Astrocyte of the spinal cord (primary cell): ENCODE measurements around the gene PGM1.

Experiments used
- DNase-seq: peaks from one replicate; pipeline ENCODE4 v3.0.0; 2011; ENCODE audit warnings: low read depth, low spot score
- H3K4me3 ChIP-seq: 2 replicates; pipeline ENCODE4 v1.5.1; 2011; ENCODE audit warnings: low read depth, mild to moderate bottlenecking, low read length, moderate library complexity
- in situ Hi-C: cut with HindIII; loops from 2 replicates; pipeline ENCODE4 v1.10.0; 2017; ENCODE audit warnings: low sequenced_read_pairs
- TF ChIP-seq, protein P1 (sequence below): IDR thresholded peaks from 2 replicates; pipeline ENCODE4 v1.5.1; 2012; ENCODE audit warnings: low read depth, mild to moderate bottlenecking, low read length, inconsistent platforms

The PGM1 gene

GRCh38 chr1:63600248-63600647 lies 7.0 kb downstream of the PGM1 start:
- no peak for DNase-seq
- H3K4me3 ChIP-seq = no peak overlapping the region
- in situ Hi-C loops = no loop called here
- TF ChIP-seq, protein P1, sequence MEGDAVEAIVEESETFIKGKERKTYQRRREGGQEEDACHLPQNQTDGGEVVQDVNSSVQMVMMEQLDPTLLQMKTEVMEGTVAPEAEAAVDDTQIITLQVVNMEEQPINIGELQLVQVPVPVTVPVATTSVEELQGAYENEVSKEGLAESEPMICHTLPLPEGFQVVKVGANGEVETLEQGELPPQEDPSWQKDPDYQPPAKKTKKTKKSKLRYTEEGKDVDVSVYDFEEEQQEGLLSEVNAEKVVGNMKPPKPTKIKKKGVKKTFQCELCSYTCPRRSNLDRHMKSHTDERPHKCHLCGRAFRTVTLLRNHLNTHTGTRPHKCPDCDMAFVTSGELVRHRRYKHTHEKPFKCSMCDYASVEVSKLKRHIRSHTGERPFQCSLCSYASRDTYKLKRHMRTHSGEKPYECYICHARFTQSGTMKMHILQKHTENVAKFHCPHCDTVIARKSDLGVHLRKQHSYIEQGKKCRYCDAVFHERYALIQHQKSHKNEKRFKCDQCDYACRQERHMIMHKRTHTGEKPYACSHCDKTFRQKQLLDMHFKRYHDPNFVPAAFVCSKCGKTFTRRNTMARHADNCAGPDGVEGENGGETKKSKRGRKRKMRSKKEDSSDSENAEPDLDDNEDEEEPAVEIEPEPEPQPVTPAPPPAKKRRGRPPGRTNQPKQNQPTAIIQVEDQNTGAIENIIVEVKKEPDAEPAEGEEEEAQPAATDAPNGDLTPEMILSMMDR = no peak

GRCh38 chr1:63601061-63601460 lies 7.8 kb downstream of the PGM1 start:
- no peak overlapping the region for H3K4me3 ChIP-seq
- in situ Hi-C loops = no loop called here
- TF ChIP-seq, protein P1 = no peak
- no peak for DNase-seq

DNA sequence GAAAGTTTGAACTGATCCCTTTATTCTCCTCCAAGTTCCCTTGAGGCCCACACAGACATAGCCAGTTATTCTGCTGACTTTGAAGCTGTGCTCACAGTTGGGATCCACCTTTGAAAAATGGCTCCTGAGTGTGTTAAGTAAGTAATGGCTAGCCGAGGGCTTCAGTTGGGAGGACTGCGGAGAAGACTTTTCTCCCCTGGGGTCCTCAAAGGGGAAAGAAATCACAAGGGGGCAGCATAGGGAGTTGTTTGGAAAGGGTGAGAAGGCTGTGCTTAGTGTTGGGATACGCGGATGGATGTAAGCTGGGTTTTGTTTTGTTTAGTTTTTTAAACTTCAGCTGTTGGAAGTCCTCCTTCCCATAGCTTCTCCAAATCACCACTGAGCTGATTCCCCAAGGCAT lies 8.3 kb downstream of the PGM1 start:
- no peak for DNase-seq
- TF ChIP-seq, protein P1 = no peak
- in situ Hi-C loops = no loop called here
- H3K4me3 ChIP-seq = no peak overlapping the region

- H3K4me3 ChIP-seq = no peak overlapping the region
- in situ Hi-C loops = no loop called here
- TF ChIP-seq, protein P1 = no peak
- no peak for DNase-seq
Measured at GRCh38 chr1:63601912-63602311, 8.7 kb downstream of the PGM1 start.

- no peak overlapping the region for H3K4me3 ChIP-seq
- TF ChIP-seq, protein P1 = no peak
- DNase-seq = no peak
- in situ Hi-C loops = no loop called here
Measured at GRCh38 chr1:63602629-63603028, 9.4 kb downstream of the PGM1 start.

- no peak overlapping the region for H3K4me3 ChIP-seq
- in situ Hi-C loops = no loop called here
- TF ChIP-seq, protein P1 = no peak
- no peak for DNase-seq
Measured at GRCh38 chr1:63603810-63604209, 10.6 kb downstream of the PGM1 start.

- in situ Hi-C loops = no loop called here
- DNase-seq = no peak
- TF ChIP-seq, protein P1 = no peak
- no peak overlapping the region for H3K4me3 ChIP-seq
Measured at GRCh38 chr1:63607322-63607721, 14.1 kb downstream of the PGM1 start.
